HG03280 (cell line): ENCODE data around the gene SIRT2.
"Not testable (repeated sequence)": the region's sequence is repeated elsewhere in the genome, so short reads cannot be mapped to it uniquely, and the experiment has no call there.

Source experiments
- ATAC-seq: cut with Tn5 transposase; IDR thresholded peaks from one replicate; pipeline ENCODE4 v1.9.1; 2021; ENCODE audit warnings: mild to moderate bottlenecking, moderate library complexity; ENCODE audit not compliant: unreplicated experiment

Gene SIRT2

DNA sequence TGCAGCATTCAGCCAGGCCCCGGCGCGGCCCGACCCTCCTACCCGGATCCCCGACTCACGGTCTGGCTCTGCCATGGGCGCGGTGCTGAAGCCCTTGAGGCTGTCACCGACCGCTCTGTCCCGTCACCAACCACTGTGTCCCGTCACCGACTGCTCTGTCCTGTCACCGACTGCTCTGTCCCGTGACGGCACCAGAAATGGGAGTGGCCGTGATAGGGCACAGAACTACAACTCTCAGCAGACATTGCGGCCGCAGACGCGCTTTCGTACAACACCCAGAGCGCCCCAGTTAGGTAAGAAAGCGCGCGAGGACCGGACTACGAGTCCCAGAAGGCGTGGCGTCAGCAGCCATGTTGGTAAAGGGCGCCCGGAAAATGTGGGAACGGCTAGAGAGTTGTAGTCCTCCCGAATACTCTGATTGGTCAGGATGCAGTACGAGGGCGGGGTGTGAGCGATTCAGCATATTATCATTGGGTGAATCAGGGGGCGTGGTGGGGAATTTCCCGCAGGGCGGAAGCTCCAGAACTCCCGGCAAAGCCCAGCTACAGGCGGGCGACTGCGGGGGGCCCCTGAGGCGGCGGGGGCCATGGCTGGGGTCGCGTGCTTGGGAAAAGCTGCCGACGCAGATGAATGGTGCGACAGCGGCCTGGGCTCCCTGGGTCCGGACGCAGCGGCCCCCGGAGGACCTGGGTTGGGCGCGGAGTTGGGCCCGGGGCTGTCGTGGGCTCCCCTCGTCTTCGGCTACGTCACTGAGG is at the start of gene SIRT2, which contains the start of gene NFKBIB:
SIRT2 (minus strand) TSS at position 172 of the 755 bp plus-strand sequence; CDS start at position 75, 97 bp downstream.
NFKBIB (plus strand) TSS at position 523 of the 755 bp plus-strand sequence; CDS start at position 587, 64 bp downstream.
- peak; percentile 90 for ATAC-seq

DNA sequence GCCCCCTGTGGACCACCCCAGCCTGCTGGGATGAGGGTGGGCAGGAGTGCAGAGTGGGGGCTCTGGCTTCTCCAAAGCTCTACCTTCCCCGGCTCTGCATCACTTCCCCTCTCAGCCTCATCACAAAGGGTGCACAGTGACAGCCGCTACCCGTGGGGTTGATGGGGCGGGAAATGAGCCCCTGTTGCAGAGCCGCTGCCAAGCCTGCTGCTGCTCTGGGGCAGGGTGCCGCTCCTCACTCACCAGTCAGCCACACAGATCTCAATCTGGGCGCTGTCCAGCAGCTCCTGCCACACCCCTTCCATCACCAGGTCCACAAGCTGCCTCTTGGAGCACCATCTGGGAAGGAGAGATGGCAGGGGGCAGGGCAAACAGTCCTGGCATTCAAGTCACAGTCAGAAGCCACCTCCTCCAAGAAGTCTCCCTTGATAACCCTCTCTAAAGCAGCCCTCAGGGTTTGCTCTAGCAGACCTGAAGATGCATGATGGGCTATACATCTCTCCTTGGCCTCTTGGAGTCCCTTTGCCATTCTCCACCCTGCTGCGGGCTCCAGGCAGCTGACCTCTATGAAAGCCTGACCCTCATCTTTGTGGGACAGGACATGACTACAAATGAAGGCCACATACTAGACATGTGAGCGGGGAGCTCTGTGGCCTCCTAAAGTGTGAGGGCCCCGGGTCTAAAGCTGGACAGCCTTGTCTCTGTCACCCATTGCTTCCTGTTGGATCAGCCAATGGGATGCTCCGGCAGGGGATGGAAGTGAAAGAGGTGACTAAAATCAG is 47.0 kb upstream of the SIRT2 start:
- no peak for ATAC-seq

DNA sequence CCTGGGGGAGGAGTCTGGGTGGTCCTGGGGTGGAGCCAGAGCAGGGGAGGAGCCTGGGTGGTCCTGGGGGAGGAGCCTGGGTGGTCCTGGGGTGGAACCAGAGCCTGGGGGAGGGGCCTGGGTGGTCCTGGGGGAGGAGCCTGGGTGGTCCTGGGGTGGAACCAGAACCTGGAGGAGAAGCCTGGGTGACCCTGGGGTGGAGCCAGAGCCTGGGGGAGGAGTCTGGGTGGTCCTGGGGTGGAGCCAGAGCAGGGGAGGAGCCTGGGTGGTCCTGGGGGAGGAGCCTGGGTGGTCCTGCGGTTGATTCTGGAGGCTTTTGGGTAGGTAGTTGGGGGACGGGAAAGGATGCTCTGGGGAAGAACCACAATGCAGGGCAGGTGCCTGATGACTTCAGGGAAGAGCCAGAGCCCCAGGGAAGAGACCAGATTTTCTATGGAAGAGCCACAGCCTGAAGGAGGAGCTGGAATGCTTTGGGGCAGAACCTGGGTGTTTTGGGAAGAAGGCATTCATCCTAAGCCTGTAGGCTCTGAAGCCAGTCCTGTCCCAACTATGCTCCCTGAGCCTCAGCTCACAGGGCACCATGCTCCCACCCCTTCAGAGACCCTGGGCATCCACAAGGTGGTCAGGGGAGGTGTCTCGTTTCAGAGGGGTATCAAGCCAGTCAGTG is 46.3 kb upstream of the SIRT2 start:
- ATAC-seq = no peak

GRCh38 chr19:38944981-38945506 is 45.6 kb upstream of the SIRT2 start:
- no peak for ATAC-seq

GRCh38 chr19:38942471-38943181 is 43.2 kb upstream of the SIRT2 start:
- ATAC-seq = no peak

DNA sequence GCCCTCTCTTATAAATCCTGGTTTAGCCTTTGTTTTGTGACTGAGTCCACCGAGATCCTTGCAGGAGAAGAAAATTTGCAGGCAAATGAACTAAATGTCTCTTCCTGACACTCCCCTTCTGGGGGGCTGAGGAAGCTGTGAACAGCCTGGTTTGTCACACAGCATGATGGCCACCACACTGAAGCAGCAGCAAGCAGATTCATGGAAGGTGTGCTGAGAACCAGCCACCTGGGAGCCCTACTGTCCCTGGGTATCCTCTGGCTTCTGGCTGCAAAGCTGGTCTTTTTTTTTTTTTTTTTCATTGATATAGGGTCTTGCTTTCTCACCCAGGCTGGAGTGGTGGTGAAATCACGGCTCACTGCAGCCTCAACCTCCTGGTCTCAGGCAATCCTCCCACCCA is 42.6 kb upstream of the SIRT2 start:
- no peak for ATAC-seq

DNA sequence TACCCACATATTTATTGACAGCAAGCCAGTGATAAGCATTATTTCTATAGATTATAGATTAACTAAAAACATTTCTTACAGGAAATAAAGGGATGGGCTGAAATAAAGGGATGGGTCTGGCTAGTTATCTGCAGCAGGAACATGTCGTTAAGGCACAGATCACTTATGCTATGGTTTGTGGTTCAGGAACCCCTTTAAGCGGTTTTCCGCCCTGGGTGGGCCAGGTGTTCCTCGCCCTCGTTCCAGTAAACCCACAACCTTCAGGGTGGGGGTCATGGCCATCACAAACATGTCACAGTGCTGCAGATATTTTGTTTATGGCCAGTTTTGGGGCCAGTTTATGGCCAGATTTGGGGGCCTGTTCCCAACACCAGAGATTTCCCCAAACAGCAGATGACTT is 42.0 kb upstream of the SIRT2 start:
- not testable (repeated sequence) for ATAC-seq

DNA sequence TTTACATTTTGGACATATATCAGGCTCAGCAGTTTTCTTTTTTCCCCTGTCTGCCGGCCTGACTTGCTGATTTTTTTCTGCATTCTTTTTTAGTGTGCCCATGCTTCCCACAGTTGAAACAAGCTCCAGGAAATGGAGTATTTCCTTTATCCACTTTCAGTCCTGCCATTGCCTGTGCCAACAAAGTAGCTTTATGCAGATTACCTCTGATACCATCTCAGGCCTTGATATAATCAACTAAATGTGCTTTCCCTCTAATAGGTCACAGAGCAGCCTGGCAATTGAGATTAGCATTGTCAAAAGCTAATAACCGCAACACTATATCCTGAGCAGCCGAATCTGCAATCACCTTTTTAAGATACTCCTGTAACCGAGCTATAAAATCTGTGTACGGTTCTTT is 40.5 kb upstream of the SIRT2 start:
- no peak for ATAC-seq

DNA sequence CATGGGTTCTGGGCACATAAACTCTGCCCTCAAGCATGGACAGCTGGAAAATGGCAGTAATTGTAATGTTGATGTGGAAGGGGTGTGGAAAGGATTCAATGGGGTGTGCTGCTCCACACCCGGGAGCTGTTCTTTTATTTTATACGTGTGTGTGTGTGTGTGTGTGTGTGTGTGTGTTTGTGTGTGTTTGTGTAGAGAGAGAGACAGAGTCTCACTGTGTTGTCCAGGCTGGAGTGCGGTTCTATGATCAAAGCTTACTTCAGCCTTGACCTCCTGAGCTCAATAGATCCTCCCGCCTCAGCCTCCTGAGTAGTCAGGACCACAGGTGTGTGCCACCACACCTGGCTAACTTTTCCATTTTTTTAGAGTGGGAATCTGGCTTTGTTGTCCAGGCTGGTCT is 34.1 kb upstream of the SIRT2 start:
- no peak for ATAC-seq

DNA sequence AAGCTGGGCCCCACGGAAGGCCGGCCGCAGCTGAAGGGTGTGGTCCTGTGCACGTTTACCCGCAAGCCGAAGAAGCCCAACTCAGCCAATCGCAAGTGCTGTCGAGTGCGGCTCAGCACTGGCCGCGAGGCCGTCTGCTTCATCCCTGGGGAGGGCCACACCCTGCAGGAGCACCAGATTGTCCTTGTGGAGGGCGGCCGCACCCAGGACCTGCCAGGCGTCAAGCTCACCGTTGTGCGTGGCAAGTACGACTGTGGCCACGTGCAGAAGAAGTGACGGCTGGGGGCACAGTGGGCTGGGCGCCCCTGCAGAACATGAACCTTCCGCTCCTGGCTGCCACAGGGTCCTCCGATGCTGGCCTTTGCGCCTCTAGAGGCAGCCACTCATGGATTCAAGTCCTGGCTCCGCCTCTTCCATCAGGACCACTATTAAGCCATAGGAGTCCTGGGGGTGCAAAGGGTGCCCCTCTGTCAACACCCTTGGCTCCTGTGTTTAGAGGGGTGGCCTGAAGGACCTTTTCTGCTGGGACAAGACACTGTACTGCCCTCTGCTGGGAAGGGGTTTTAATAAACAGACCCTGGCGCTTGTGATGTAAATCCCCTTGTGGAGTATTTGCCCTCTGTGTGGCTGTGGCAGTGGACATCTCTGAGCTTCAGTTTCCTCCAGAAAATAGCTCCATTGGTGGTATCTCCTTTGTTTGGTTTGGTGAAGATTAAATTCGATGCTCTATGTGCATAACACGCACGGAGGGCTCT is 33.2 kb upstream of the SIRT2 start:
- ATAC-seq = no peak

DNA sequence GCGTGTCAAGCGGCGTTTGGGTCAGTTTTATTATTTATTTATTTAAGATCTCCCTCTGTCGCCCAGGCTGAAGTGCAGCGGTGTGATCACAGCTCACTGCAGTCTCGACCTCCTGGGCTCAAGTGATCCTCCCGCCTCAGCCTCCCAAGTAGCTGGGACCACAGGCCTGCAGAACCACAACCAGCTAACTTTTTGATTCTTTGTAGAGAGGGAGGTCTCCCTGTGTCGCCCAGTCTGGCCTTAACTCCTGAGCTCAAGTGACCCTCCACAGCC is 32.0 kb upstream of the SIRT2 start:
- ATAC-seq = no peak

- peak; percentile 89 for ATAC-seq
These were observed 31.5 kb upstream of the SIRT2 start, which contains the start of gene MRPS12 for GRCh38 chr19:38930776-38931520. Gene MRPS12, plus strand, starts transcription at chr19:38930944. Its CDS starts 351 bp downstream, at chr19:38931295.

GRCh38 chr19:38929929-38930775 is 30.7 kb upstream of the SIRT2 start, which contains the start of gene SARS2:
Gene SARS2, minus strand, starts transcription at chr19:38930763. Its CDS starts 27 bp downstream, at chr19:38930736.
- peak; percentile 69 for ATAC-seq

DNA sequence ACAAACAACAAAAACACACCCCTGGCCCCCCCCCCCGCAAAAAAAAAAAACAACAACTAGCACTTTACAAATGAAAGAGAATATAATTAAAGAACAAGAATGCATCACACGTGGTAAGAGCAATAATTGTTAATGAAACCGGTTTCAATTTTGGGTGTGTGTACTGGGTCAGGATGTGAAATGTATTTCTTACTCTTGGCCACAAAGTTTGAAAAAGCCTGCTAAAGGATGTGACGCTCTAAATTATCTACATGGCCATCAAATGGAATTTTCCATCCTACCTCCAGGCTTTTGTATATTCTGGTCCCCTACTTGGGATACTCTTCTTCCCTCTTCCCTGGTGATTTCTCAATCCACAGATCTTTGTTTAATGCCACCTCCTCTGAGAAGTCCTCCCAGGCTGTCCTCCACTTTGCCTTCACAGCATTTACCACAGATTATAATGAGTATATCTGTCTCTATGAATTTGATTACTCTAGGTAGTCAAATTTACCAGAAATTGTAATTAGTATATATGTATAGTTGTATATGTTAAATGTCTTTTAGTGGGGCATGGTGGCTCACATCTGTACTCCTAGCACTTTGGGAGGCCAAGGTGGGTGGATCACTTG is 29.1 kb upstream of the SIRT2 start:
- ATAC-seq = no peak

GRCh38 chr19:38924388-38924787 is 25.0 kb upstream of the SIRT2 start:
- ATAC-seq = no peak

DNA sequence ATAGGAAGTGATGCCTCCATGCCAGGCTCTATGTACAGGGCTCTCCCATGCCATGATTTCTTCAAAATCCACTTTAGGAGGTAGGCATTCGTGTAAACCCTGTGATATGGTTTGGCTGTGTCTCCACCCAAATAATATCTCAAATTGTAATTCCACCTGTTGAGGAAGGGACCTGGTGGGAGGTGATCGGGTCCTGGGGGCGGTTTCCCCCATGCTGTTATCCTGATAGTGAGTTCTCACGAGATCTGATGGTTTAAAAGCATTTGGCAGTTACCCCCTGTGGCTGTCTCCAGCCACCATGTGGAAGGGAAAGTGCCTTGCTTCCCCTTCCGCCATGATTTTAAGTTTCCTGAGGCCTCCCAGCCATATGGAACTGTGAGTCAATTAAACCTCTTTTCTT is 23.1 kb upstream of the SIRT2 start:
- no peak for ATAC-seq

DNA sequence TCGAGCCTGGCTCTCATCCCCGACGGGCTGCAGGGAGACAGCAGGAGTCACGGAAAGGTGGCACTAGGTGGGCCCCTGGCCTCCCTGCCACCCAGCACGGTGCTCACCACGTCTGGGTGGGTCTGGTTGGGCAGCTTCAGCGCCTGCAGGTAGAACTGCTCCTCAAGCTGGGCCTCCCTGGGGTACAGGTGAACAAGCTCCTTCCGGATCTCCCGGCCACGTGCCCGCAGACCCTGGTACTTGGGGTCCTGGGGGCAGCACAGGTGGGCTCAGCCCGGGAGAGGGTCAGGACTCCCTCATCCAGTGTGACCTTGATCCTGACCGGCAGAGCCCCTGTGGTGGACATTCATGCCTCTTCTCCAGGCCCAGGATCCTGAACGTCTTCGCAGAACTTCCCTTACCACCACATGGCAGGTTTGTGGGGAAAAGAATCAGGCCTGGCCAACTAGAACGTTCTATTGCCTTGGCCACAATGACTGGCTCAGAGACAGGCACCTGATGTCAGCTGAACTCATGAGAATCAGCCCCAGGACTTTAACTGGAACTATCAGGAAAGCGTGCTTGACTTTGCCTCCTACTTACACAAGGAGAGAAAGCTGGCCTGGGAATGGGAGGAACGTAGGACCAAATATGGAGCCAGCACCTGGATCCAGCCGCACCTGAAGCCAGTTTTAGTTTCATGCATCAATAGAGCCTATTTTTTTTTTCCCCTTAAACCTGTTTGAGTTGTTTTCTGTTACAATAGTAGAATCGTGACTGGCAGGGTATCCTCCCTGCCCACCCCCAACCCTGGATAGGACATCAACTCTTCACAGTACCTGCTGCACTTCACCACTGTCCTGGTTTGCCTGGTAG is 22.2 kb upstream of the SIRT2 start:
- no peak for ATAC-seq
